C4-2B (cell line): ENCODE data around the gene ENC1.

ENCODE experiments used
- H3K27ac ChIP-seq: fragments of 450-650 bp; 2 replicates; pipeline ENCODE4 v1.5.1; 2017
- ZFX ChIP-seq: fragments of 450-650 bp; IDR thresholded peaks from 2 replicates; pipeline ENCODE4 v1.6.1; 2017
- TF ChIP-seq, protein P1 (sequence below): fragments of 450-650 bp; conservative IDR thresholded peaks from 2 replicates; pipeline ENCODE4 v1.5.1; 2017; ENCODE audit warnings: mild to moderate bottlenecking

ENC1 gene

DNA sequence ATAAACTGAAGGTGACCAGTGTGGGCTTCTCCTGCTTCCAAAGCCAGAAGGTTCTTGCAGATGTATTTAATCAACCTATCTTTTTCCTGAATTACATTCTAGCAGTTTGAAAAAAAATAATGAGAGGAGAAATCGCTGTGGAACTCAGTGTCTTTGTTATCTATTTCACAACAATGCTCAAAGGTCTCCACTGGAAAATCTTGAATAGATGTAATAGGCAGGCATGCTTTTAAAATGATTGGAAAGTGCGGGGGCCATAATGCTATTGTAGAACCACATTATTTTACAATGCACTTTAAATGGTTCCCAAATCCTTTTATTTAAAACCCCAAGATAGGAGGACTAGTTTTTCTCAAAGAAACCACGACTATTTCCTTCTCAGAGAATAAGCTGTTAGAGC is 23.3 kb downstream of the ENC1 start:
- TF ChIP-seq, protein P1, sequence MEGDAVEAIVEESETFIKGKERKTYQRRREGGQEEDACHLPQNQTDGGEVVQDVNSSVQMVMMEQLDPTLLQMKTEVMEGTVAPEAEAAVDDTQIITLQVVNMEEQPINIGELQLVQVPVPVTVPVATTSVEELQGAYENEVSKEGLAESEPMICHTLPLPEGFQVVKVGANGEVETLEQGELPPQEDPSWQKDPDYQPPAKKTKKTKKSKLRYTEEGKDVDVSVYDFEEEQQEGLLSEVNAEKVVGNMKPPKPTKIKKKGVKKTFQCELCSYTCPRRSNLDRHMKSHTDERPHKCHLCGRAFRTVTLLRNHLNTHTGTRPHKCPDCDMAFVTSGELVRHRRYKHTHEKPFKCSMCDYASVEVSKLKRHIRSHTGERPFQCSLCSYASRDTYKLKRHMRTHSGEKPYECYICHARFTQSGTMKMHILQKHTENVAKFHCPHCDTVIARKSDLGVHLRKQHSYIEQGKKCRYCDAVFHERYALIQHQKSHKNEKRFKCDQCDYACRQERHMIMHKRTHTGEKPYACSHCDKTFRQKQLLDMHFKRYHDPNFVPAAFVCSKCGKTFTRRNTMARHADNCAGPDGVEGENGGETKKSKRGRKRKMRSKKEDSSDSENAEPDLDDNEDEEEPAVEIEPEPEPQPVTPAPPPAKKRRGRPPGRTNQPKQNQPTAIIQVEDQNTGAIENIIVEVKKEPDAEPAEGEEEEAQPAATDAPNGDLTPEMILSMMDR: no peak
- no peak for TF ChIP-seq ZFX
- H3K27ac ChIP-seq: no peak overlapping the region

DNA sequence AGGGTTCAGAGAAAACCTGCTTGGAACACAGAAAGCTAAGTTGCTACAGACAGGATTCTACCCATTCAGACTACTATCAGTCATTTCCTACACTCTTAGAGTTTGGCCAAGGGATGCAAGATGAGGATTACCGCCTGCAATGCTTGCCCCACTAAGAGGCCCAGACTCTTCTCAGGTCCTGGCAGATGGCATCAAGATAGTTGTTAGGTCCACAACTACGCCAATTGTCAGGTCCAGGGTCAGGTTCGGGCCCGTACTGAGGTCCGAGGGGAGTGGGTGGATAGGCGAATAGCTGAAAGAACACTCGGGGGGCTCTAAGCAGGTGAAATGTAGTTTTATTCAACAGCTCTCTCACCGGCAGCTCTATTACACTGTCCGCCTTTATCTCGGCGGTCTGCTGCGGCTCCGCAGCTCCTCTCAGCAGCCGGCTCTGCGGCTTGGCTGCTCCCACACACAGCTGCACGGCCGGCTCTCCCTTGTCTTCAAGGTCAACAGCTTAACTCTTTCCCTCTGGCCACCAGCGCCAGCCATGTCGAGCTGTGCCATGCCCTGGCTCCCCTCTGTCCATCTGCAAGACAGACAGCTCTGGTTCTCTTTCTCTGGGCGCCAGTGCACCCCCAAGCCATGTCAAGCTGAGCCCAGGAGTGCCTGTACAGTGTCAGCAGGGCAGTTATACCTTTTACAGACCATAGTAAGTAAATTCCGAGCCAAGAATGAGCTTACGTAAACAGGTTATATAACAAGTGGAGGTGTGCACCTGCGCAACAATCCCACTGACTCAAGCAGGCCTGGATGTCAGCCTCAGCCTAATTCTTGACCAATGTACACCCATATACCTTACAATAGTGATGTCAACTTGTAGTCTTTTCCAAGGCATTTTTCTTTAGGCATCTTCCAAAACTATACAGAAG is 24.0 kb downstream of the ENC1 start:
- TF ChIP-seq ZFX: no peak
- TF ChIP-seq, protein P1: no peak
- H3K27ac ChIP-seq: no peak overlapping the region

DNA sequence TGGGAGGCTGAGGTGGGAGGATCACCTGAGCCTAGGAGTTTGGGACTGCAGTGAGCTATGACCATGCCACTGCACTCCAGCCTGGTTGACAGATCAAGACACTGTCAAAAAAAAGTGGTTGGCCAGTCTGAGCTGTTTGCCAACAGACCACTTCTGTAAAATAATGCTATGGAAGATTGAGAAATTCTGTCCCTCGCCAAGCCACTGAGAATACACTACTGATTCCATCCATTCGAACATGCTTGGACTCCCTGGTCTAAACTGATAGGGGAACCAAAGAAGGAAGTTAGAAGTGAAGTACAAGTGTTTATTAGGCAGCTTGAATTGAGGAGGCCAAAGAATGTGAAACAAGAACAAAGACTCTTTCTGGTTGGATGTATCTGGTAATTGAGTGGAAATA is 27.2 kb downstream of the ENC1 start:
- H3K27ac ChIP-seq: no peak overlapping the region
- TF ChIP-seq, protein P1: no peak

DNA sequence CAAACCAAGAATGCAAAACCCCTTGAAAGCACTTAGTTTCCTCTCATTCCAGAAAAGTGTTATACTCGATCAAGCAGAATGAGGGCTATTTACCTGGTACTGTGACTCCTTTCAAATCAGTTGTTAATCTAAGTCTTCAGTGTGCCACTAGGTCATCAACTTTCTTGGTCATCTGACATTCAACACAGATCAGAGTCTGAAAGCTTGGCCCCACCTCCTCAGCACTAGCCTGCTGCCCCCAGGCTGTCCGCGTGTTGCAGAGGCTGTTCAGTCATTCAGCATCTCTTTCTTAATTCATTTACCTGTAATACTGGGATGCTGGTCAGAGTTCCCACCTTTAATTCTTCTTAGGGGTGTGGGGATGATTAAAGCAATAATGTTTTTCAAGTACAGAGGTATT is 28.5 kb downstream of the ENC1 start:
- no peak overlapping the region for H3K27ac ChIP-seq
- TF ChIP-seq, protein P1: no peak
- no peak for TF ChIP-seq ZFX

DNA sequence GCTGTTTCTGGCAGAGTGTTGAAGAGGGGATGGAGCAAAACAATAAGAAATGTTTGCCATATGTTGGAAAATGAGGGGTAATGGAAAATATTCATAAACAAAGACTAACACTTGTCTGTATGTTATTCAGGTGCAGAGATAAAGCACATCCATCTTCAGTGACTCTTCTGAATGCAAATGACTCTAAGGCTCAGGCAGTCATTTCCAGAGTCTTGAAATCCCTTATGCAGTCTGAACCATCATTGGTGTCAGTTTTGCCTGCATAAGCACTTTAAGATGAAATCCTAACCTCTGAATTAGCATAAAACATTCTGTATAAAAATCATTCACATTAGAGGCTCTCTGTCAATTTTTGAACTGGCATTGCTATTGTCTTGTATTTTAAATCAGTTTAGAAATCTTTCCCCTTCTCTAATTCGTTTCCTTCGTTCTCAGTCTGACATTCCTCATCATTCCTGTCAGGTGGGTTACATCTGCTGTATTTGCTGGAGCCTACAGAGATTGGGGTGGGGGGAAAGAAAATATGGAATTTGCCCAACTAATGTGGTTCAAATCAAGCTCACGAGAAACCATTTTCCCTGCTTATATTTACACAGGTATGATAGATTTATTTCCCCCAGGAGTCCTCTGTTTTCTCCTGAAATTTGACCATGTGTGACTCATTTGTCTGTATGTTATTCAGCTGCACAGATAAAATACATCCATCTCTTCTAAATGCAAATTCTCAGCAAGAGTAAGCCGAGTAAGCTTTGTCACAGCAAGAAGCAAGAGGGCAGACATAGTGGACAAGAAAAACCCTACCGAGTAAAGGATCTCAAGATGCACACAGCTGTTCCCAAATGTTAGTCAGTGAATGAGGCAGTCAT is 31.6 kb downstream of the ENC1 start:
- TF ChIP-seq ZFX: no peak
- TF ChIP-seq, protein P1: no peak
- H3K27ac ChIP-seq: no peak overlapping the region

DNA sequence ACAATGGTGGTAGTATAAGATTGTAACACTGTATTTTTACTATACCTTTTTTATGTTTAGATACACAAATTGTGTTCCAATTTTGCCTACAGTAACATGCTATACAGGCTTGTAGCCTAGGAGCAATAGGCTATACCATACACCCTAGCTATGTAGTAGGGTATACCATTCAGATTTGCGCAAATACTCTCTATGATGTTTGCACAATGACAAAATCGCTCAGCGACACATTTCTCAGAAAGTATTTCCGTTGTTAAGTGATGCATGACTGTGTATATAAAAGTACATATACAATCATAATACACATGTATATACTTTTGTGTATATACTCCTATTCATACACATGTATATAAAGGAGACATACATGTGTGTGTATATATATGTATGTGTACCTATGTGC is 34.8 kb downstream of the ENC1 start:
- no peak overlapping the region for H3K27ac ChIP-seq
- TF ChIP-seq ZFX: no peak
- TF ChIP-seq, protein P1: no peak

DNA sequence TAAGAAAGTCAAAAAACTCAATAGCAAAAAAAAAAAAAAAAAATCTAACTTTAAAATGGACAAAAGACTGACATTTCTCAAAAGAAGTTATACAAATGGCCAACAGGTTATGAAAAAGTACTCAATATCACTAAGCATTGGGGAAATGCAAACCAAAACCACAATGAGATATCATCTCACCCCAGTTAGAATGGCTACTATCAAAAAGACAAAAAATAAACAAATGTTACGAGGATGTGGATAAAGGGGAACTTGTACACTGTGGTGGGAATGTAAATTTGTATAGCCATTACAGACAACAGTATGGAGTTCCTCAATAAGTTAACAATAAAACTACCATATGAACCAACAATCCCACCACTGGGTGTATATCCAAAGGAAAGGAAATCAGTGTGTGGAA is 37.2 kb downstream of the ENC1 start:
- H3K27ac ChIP-seq: no peak overlapping the region
- no peak for TF ChIP-seq ZFX
- TF ChIP-seq, protein P1: no peak
